Cardiac septum (tissue), 1 donor: ENCODE measurements around the gene SDK1. TPM values are rescaled to one million over a fixed set of nuclear protein-coding genes. Genes with fewer than 3 reads are reported as not detected.

Experiments used
- DNase-seq: peaks from one replicate; pipeline ENCODE4 v3.0.0-alpha.2; 2020; ENCODE audit warnings: low spot score
- intact Hi-C: fragments of 100-400 bp; cut with DNase I; formaldehyde crosslinking; loops from one replicate; pipeline ENCODE4 v1.14.0; 2022
- total RNA-seq: library from RNA; stranded (reverse); fragmentation: NEBNext Ultra II Directional; extraction: Animal tissue kit (Norgen Biotek cat#: 25700); gene quantifications from one replicate; pipeline ENCODE4 v1.2.1, GENCODE V29; 2021
- donor health status: DM: no; HTN: no; CAD: no.

SDK1 gene
- total RNA-seq, 1 donor from 2014 or later: 0.32 TPM

DNA sequence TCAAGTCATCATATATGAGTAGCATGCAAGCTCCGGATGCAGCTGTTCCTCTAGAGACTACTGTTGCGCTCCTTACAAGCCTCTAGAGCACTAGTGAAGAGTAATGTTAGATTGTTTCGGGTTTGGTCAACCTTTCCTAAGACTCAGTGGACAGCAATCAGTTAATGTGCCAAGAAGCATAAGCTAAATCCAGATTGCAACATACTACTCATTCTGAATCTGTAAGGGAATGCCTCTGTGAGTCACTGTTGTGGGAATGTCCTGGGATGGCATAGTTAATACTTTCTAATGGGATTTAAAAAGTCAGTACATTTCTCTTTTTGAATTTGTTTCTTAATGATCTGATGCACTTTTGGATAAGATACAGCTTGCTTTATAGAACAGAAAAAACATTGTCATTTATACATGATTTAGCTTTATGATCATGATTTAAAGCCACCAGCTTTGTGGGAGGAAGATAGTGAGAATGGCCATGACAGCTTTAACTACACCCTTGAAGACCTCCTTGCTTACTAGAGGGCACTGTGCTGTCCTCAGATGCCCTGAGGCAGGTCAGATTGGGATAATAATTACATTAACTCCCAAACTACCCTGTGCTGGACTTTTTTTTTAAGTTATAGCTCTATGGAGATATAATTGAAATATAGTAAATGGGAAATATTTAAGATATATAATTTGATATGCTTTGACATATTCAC lies 138.4 kb downstream of the SDK1 start:
- intact Hi-C loops: no loop called here

DNA sequence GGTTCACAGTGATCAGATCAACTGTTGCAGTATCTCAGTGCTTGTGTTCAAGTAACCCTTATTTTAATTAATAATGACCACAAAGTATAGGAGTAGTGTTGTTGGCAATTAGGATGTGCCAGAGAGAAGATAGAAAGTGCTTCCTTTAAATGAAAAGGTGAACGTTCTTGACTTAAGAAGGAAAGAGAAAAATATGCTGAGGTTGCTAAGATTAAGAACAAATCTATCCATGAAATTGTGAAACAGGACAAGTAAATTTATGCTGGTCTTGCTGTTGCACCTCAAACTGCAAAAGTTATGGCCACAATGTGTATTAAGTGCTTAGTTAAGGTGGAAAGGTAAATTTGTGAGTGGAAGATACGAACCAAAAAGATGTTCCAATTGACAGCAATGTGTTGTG lies 139.5 kb downstream of the SDK1 start:
- intact Hi-C loops: no loop called here
- DNase-seq: no peak

More for the DNA sequence above, 138.4 kb downstream of the SDK1 start:
- no peak for DNase-seq

DNA sequence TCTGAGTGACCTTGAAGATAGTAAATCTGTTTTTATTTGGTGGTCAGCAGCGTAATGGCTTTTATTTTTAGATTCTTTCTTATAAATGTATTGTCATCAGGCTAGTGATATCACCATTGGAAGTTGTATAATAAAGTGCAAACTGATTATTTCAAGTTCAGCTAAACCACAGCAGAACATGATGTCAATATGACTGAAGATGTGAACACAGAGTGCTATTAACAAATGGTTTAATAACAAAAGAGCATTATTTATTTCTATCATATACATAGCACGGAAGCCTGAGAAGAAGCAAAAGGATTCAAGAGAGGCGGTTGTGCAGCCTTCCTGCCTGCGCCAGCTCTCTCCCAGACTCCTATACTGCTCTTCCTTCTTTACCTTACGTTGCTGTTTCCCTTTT lies 142.7 kb downstream of the SDK1 start:
- intact Hi-C loops: no loop called here
- DNase-seq: no peak

DNA sequence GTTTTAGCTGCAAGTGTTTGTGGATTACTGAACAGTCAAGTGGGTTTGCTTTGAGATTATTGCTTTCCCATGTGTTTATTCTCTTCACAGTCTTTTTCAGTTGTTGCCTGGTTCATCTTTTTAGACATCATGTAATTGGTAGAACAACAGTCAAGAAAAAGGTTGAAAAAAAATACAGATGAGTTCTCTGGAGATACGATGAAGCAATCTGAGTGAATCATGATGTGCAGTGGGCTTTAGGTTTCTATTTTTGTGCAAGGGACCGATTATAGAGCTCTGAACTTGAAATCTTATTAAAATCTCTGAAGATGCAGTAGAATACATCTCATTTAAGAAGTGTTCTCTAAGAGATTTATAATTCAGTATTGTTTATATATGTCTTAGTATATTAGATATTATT lies 145.7 kb downstream of the SDK1 start:
- intact Hi-C loops: no loop called here
- no peak for DNase-seq

- DNase-seq: no peak
- intact Hi-C loops: no loop called here
Observed at GRCh38 chr7:3451701-3452100, 150.6 kb downstream of the SDK1 start.

DNA sequence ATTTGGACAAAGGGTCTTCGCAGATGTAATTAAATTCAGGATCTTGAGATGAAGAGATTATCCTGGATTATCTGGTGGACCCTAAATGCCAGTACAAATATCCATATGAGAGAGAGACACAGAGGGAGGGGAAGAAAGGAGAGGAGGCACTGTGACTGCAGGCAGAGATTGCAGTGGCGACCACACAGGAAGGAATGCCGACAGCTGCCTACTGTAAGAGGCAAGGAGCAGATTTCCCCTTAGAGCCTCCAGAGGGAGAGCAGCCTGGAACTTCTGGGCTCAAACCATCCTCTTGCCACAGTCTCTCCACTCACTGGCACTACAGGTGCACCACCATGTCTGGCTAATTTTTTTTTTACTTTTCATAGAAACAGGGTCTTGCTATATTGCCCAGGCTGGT lies 152.3 kb downstream of the SDK1 start:
- DNase-seq: no peak
- intact Hi-C loops: no loop called here

- no peak for DNase-seq
- intact Hi-C loops: no loop called here
Observed at GRCh38 chr7:3455806-3456595, 154.9 kb downstream of the SDK1 start.

- intact Hi-C loops: no loop called here
- no peak for DNase-seq
Observed at GRCh38 chr7:3459111-3459510, 158.1 kb downstream of the SDK1 start.

GRCh38 chr7:3461923-3462322 lies 160.9 kb downstream of the SDK1 start:
- DNase-seq: no peak
- intact Hi-C loops: no loop called here

DNA sequence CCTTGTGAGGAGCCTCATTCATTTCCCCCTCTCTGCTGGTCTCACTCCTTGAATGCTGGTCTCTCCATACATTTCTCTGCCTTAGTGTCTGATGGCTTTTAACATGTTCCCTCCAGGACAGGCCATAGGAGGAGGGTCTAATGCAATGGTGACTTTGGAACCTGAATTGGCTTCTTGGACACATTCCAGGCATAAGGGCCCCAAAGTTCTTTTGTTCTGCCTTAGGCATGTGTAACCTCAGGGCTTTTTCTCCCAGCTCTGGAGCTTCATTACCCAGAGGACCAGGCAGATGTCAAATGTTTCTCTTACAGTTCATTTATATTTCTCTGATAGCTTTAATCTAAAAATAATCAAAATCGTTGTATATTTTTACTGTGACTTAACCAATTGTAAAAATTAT lies 162.6 kb downstream of the SDK1 start:
- no peak for DNase-seq
- intact Hi-C loops: no loop called here

DNA sequence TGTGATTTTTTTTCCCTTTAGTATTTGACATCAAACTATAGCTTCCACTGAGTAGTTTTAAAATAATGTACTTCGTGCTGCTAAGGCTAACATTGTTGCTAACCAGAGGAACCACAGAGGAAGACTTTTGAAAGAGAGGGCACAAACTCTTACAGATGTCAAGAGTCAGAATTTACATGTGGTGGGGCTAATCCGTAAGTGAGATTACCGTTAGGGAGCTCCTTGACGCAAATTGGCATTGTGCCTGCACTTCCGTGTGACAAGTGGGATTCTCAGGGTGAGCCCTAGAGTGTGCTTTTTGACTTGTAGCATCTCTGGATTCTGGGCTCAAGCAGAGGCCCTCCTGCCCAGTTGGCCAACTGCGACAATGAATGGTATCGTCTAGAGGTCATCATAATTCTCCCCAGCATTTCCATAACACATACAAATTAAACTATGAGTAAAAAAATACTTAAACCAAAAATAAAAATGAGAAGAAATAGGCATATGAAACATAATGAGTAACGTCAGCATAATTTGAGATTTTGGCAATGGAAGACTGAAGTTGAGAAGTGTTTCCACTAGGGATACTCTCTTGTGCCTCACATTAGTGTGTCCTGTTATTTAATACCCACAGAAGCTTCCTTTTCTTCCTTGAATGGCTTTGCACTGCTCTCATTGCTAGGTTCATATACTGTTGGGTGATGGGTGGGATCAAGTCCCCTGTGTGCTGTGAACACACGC lies 164.0 kb downstream of the SDK1 start:
- intact Hi-C loops: no loop called here
- no peak for DNase-seq

GRCh38 chr7:3466261-3466660 lies 165.2 kb downstream of the SDK1 start:
- intact Hi-C loops: no loop called here
- DNase-seq: no peak

- no peak for DNase-seq
- intact Hi-C loops: no loop called here
Observed at GRCh38 chr7:3469641-3470040, 168.6 kb downstream of the SDK1 start.

DNA sequence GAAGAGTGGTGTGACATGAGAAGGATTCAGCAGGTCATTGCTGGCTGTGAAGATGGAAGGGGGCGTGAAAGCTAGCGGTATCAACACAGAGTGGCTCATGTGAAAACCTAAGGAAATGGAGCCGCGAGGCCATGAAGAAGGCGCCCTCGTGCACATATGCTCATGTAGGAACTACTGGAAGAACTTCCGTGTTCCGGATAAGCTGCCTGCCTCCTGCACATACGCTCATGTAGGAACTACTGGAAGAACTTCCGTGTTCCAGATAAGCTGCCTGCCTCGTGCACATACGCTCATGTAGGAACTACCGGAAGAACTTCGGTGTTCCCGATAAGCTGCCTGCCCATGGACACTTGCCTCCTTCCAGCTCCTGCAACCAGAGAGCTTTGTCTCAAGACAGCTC lies 179.1 kb downstream of the SDK1 start:
- DNase-seq: no peak
- intact Hi-C loops: no loop called here

DNA sequence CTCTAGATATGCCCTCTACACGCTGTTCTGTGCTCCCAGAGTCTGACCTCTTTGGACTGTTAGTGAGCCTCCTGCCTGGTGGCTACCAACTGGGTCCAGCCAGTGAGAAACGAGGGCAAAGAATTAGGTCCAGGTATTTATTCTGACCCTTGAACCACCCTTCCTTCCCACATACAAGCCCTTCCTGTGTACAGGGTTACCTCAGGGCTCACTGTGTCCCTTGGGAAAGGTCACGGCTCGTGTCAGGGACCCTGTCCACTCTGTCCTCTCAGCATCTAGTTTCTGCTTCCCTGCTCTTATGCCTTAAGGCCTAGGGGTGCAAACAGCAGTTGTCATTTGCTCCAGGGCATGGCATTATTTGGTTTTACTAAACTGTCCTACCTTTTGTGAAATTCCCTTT lies 180.4 kb downstream of the SDK1 start:
- intact Hi-C loops: no loop called here

DNA sequence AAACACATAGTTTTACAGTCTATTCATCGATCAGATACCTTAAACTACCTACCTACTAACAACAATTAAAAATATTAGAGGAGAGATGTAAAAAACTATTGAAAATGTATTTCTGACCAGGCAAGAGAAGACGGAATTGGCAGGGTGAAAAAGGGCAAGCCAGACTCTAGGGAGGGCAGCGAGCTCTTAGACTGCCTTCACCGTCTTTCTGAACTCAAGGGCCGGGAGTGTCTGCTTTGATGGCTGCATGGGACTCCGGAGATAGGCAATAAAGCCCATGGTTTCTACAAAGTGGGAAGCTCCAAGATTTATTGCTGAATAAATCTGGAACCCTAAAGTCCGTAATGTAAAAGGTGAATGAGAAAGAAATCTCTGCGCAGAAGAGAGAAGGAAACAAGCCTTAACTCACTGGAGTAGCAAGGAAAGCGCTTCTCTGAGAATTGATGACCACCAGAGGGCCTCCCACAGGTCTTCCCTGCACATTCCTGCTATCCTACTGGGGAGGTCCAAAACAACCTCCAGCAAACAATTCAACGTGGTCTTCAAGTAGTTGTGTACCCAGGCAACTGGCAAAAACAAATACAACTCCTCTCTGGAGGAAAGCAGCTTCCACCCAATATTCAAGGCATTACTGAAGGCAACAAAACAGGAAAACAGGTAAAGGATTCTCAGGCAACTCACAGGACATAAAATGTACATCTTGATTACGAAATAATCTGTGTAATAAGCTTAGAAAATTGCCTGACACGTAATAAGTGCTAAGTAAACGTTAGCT lies 181.3 kb downstream of the SDK1 start:
- DNase-seq: no peak
- intact Hi-C loops: no loop called here

More for the DNA sequence above, 180.4 kb downstream of the SDK1 start:
- no peak for DNase-seq

GRCh38 chr7:3486841-3487240 lies 185.8 kb downstream of the SDK1 start:
- DNase-seq: no peak
- intact Hi-C loops: no loop called here

DNA sequence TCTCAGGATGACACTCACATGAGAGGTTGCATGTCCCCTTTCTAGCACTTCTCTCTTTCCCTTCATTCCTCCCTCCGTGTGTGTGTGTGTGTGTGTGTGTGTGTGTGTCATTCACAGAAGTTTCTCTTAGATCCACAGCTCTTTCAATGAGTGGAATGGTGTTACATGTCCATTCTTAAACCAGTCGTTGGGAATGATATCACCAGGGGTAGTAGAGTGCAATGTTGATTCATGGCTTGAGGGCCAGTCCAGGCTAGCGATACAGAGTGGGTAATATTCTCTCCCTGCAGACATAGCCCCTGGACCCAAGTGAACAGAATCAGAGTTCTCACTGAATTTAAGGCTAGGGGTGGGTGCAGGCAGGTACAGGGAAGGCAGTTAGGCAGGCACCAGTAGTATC lies 187.8 kb downstream of the SDK1 start:
- DNase-seq: no peak
- intact Hi-C loops: no loop called here

DNA sequence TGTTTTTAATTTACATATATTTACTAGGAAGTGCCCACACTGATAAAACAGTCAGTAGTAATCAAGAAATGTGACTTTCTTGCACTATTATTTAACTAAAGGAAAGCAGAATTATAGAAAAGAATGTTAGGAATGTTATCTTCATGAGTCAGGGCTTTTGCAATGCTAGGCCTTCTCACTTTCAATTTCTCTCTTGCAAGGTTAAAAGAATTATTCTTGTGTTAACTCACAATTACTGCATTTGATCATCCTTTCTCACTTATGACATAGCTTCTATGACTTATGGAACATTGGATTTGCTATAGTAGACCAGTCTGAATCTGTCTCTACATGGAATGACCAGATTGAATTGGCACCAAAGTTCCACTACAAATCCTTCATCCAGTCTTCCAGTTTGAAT lies 192.4 kb downstream of the SDK1 start:
- DNase-seq: no peak
- intact Hi-C loops: no loop called here

DNA sequence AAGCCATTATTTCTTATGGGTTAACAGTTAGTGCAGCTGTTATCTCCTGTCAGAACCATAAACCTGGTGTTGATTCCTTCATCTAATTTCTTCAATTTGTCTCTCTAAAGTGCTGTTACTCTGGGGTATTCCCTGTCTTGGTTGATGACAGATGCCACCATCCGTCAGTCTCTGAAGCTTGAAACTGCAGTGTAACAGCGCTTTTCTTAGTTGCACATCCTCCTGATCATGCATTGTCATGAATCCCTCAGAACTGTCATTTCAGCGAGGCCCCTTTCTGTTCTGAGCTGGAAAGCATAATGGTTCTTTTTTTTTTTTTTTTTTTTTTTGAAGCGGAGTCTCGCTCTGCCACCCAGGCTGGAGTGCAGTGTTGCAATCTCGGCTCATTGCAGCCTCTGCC lies 193.9 kb downstream of the SDK1 start:
- DNase-seq: no peak
- intact Hi-C loops: no loop called here
